ENCODE measurements around the gene ESYT2.

DNA sequence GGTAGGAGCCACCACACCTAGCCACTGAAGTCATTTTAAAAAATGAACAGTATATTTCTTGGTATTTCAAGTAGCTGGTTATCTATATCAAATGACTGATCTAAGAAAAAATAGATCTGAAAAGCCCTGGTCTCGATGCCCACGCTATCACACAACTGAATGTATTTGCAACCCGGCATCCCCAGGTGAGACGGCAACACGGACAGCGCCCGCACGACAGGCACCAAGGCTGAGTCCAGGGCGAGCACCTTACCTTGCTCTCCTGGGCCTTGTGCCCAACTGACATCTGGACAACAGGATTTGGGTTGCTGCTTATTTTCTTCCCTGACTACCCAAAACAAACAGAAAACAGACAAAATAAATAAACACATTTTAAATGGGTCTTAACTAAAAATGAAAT lies 79.9 kb downstream of the ESYT2 start:
- no peak for TF ChIP-seq POLR2A (IDR thresholded peaks at IDR 0.05; ENCODE audit: low read depth, low read length)
- TF ChIP-seq TAF1 (IDR thresholded peaks at IDR 0.05; ENCODE audit: borderline replicate concordance, low read depth, low read length) = no peak
- no peak for TF ChIP-seq POLR2AphosphoS5 (IDR thresholded peaks at IDR 0.05; ENCODE audit: low read depth, low read length)
